H1 (cell line): ENCODE measurements around the gene RPL23. TPM values are rescaled to one million over a fixed set of nuclear protein-coding genes. Genes with fewer than 3 reads are reported as not detected.

ENCODE experiments used
- CTCF ChIA-PET: fragments of 300-600 bp; sonication (Branson Sonifier 250); formaldehyde crosslinking; loops from one replicate; lab custom pipeline; 2021; ENCODE audit not compliant: partially characterized antibody; lab: Charles Lee
- POLR2A ChIA-PET: fragments of 300-600 bp; sonication (Branson Sonifier 250); formaldehyde crosslinking; loops from one replicate; lab custom pipeline; 2021; ENCODE audit warnings: inconsistent platforms; ENCODE audit not compliant: partially characterized antibody; lab: Charles Lee
- DNase-seq, 2 experiments: peaks; one replicate each; pipeline versions ENCODE4 v3.0.0 to v3.0.0-alpha.2; 2010 to 2022; ENCODE audit warnings: low spot score in 2 of 2, low read depth in 1 of 2, mixed read lengths in 1 of 2
- FAIRE-seq: peaks from 2 replicates; lab custom pipeline; 2011; peaks lifted over from hg19 to GRCh38; lab: Jason Lieb, UNC
- H2AFZ ChIP-seq: 2 replicates; pipeline ENCODE4 v1.8.1; 2012; ENCODE audit warnings: low read length, inconsistent platforms
- H2AK5ac ChIP-seq: 2 replicates; pipeline ENCODE4 v1.6.1; 2013; ENCODE audit warnings: low read depth, low read length
- H2BK120ac ChIP-seq: replicated peaks from 2 replicates; pipeline ENCODE3; 2013; ENCODE audit warnings: low read depth, low read length, inconsistent platforms
- H2BK12ac ChIP-seq: 2 replicates; pipeline ENCODE4 v1.6.1; 2013; ENCODE audit warnings: low read depth, low read length
- H2BK15ac ChIP-seq: 2 replicates; pipeline ENCODE4 v1.6.1; 2013; ENCODE audit warnings: low read length
- H2BK20ac ChIP-seq: 2 replicates; pipeline ENCODE4 v1.6.1; 2013; ENCODE audit warnings: low read length
- H2BK5ac ChIP-seq: 2 replicates; pipeline ENCODE4 v1.6.1; 2013; ENCODE audit warnings: low read depth, low read length
- H3K14ac ChIP-seq: 2 replicates; pipeline ENCODE4 v1.6.1; 2013; ENCODE audit warnings: inconsistent platforms; ENCODE audit not compliant: insufficient read length
- H3K18ac ChIP-seq: 2 replicates; pipeline ENCODE4 v1.6.1; 2013; ENCODE audit warnings: low read length; ENCODE audit errors: extremely low read depth
- H3K23ac ChIP-seq: 2 replicates; pipeline ENCODE4 v1.6.1; 2013; ENCODE audit warnings: inconsistent platforms; ENCODE audit not compliant: insufficient read length
- H3K23me2 ChIP-seq: 2 replicates; pipeline ENCODE4 v1.6.1; 2013; ENCODE audit warnings: low read depth, low read length
- H3K27ac ChIP-seq: 2 replicates; pipeline ENCODE4 v1.6.1; 2011; ENCODE audit warnings: low read depth, low read length, inconsistent platforms
- H3K27me3 ChIP-seq, 4 experiments: replicated peaks in 1 of 4; 1 replicate in 1 of 4; 2 replicates in 3 of 4; pipeline versions ENCODE4 v1.6.1 to v1.8.1; 2011 to 2013; ENCODE audit warnings: low read length in 3 of 4, mild to moderate bottlenecking in 3 of 4, inconsistent platforms in 2 of 4, mixed read lengths in 2 of 4, moderate library complexity in 1 of 4; ENCODE audit not compliant: control insufficient read depth in 3 of 4, insufficient read depth in 3 of 4; ENCODE audit errors: extremely low read depth in 1 of 4
- H3K36me3 ChIP-seq, 4 experiments: 2 replicates each; pipeline versions ENCODE4 v1.6.1 to v1.8.1; 2011 to 2013; ENCODE audit warnings: mild to moderate bottlenecking in 4 of 4, low read length in 3 of 4, moderate library complexity in 2 of 4, control low read depth in 1 of 4, inconsistent platforms in 1 of 4; ENCODE audit not compliant: insufficient read depth in 4 of 4, control insufficient read depth in 2 of 4
- H3K4ac ChIP-seq: replicated peaks from 2 replicates; pipeline ENCODE3; 2013; ENCODE audit warnings: low read length, low read depth, mixed read lengths, inconsistent platforms; ENCODE audit not compliant: insufficient read length
- H3K4me1 ChIP-seq, 4 experiments: replicated peaks in 1 of 4; 1 replicate in 1 of 4; 2 replicates in 3 of 4; pipeline versions ENCODE4 v1.6.1 to v1.8.1; 2011 to 2013; ENCODE audit warnings: low read length in 3 of 4, inconsistent platforms in 2 of 4, mixed read lengths in 1 of 4; ENCODE audit not compliant: insufficient read depth in 4 of 4, control insufficient read depth in 3 of 4
- H3K4me2 ChIP-seq, 2 experiments: 2 replicates each; pipeline versions ENCODE4 v1.6.1 to v1.8.1; 2011 to 2013; ENCODE audit warnings: low read depth in 2 of 2, low read length in 2 of 2, control low read depth in 1 of 2, inconsistent platforms in 1 of 2, mild to moderate bottlenecking in 1 of 2; ENCODE audit not compliant: insufficient read depth in 1 of 2
- H3K4me3 ChIP-seq, 4 experiments: fragments of 200-600, 300-600 bp in 1 of 4; sonication (generic), shearing (Covaris generic), sonication (Bioruptor Twin) in 1 of 4; 2 replicates each; pipeline versions ENCODE4 v1.5.1 to v1.8.1; 2011 to 2016; ENCODE audit warnings: low read length in 4 of 4, low read depth in 3 of 4, control low read depth in 2 of 4, inconsistent platforms in 2 of 4, mild to moderate bottlenecking in 2 of 4, mixed read lengths in 1 of 4, moderate library complexity in 1 of 4; ENCODE audit not compliant: insufficient read depth in 2 of 4; ENCODE audit errors: extremely low read depth in 1 of 4
- H3K56ac ChIP-seq: replicated peaks from 2 replicates; pipeline ENCODE3; 2013; ENCODE audit warnings: low read depth, mild to moderate bottlenecking, mixed read lengths, low read length, inconsistent platforms; ENCODE audit not compliant: insufficient read length
- H3K79me1 ChIP-seq: 2 replicates; pipeline ENCODE4 v1.6.1; 2013; ENCODE audit warnings: low read depth, low read length, control low read depth
- H3K79me2 ChIP-seq, 2 experiments: 2 replicates each; pipeline versions ENCODE4 v1.6.1 to v1.8.1; 2012 to 2013; ENCODE audit warnings: low read length in 2 of 2, mild to moderate bottlenecking in 2 of 2, inconsistent platforms in 1 of 2; ENCODE audit not compliant: insufficient read depth in 2 of 2, control insufficient read depth in 1 of 2
- H3K9ac ChIP-seq, 4 experiments: replicated peaks in 1 of 4; 1 replicate in 1 of 4; 2 replicates in 3 of 4; pipeline versions ENCODE4 v1.6.1 to v1.8.1; 2011 to 2013; ENCODE audit warnings: low read depth in 3 of 4, low read length in 3 of 4, control low read depth in 2 of 4, mild to moderate bottlenecking in 2 of 4, moderate library complexity in 2 of 4, inconsistent platforms in 1 of 4; ENCODE audit errors: extremely low read depth in 1 of 4
- H3K9me3 ChIP-seq, 2 experiments: 2 replicates each; pipeline versions ENCODE4 v1.6.1 to v1.8.1; 2012 to 2013; ENCODE audit warnings: mild to moderate bottlenecking in 2 of 2, moderate library complexity in 2 of 2, control low read depth in 1 of 2, inconsistent platforms in 1 of 2, low read depth in 1 of 2, low read length in 1 of 2, mixed read lengths in 1 of 2; ENCODE audit not compliant: insufficient read depth in 2 of 2
- H4K20me1 ChIP-seq, 2 experiments: replicated peaks in 1 of 2; 2 replicates each; pipeline versions ENCODE3 to v1.8.1; 2011 to 2013; ENCODE audit warnings: inconsistent platforms in 2 of 2, low read length in 2 of 2, mild to moderate bottlenecking in 1 of 2; ENCODE audit not compliant: insufficient read depth in 2 of 2, control insufficient read depth in 1 of 2
- H4K5ac ChIP-seq: 2 replicates; pipeline ENCODE4 v1.6.1; 2013; ENCODE audit warnings: low read length, low read depth, mixed read lengths, inconsistent platforms; ENCODE audit not compliant: insufficient read length
- H4K8ac ChIP-seq: 2 replicates; pipeline ENCODE4 v1.8.0; 2013; ENCODE audit warnings: mild to moderate bottlenecking, moderate library complexity, low read length, inconsistent platforms; ENCODE audit not compliant: insufficient read depth; ENCODE audit errors: extremely low read depth
- H4K91ac ChIP-seq: replicated peaks from 2 replicates; pipeline ENCODE3; 2013; ENCODE audit warnings: low read length, mixed read lengths, inconsistent platforms; ENCODE audit not compliant: insufficient read length
- JUND ChIP-seq: IDR thresholded peaks from 2 replicates; pipeline ENCODE4 v1.6.1; 2011; ENCODE audit warnings: mild to moderate bottlenecking, improper control_type of control experiment, low read length
- RAD21 ChIP-seq, 2 experiments: IDR thresholded peaks in 1 of 2; conservative IDR thresholded peaks in 1 of 2; 2 replicates each; pipeline ENCODE4 v1.6.1; 2011; ENCODE audit warnings: low read depth in 2 of 2, low read length in 2 of 2, improper control_type of control experiment in 1 of 2, inconsistent platforms in 1 of 2, mild to moderate bottlenecking in 1 of 2, moderate library complexity in 1 of 2
- SIRT6 ChIP-seq: IDR thresholded peaks from one replicate; pipeline ENCODE4 v1.7.1; 2012; ENCODE audit warnings: low read length, inconsistent platforms
- TAF1 ChIP-seq: IDR thresholded peaks from 2 replicates; pipeline ENCODE4 v1.6.1; 2011; ENCODE audit warnings: mild to moderate bottlenecking, low read depth, low read length
- WGBS, 2 experiments: shearing (Covaris generic) in 1 of 2; methylation state at CpG; one replicate each; pipeline versions ENCODE4 v1.1.6 to v1.1.7; 2013 to 2015; ENCODE audit warnings: low lambda C conversion rate in 2 of 2, mixed read lengths in 2 of 2, inconsistent platforms in 1 of 2, low coverage in 1 of 2, missing lambda C conversion rate in 1 of 2; ENCODE audit not compliant: insufficient replicate concordance in 2 of 2, insufficient coverage in 1 of 2, insufficient read length in 1 of 2; ENCODE audit errors: extremely low coverage in 1 of 2, missing lambda C conversion rate in 1 of 2; 5-methylcytosine and 5-hydroxymethylcytosine counted together
- polyA plus RNA-seq, 7 experiments: library from polyadenylated mRNA; depleted of rRNA in 3 of 7; stranded (reverse) in 5 of 7; unstranded in 2 of 7; fragments of >200 nt in 5 of 7; fragments of 200-250 nt in 2 of 7; gene quantifications; 1 replicate in 5 of 7; 2 replicates in 1 of 7; 4 replicates in 1 of 7; pipeline versions ENCODE4 v1.2.1 to v1.2.3, GENCODE V29; 2011 to 2013; ENCODE audit warnings: missing spikeins in 2 of 7, mixed read lengths in 2 of 7
- total RNA-seq: library from RNA; stranded (reverse); fragmentation: NEBNext Ultra II Directional; extraction: Animal tissue kit (Norgen Biotek cat#: 25700); gene quantifications from 2 replicates; pipeline ENCODE4 v1.2.1, GENCODE V29; 2021

Gene RPL23
- total and polyA plus RNA-seq, 2 of the 8 experiments (the other 6 are each of a cell fraction or from before 2014, with no cell fraction given) = 2,148 to 2,502 TPM

DNA sequence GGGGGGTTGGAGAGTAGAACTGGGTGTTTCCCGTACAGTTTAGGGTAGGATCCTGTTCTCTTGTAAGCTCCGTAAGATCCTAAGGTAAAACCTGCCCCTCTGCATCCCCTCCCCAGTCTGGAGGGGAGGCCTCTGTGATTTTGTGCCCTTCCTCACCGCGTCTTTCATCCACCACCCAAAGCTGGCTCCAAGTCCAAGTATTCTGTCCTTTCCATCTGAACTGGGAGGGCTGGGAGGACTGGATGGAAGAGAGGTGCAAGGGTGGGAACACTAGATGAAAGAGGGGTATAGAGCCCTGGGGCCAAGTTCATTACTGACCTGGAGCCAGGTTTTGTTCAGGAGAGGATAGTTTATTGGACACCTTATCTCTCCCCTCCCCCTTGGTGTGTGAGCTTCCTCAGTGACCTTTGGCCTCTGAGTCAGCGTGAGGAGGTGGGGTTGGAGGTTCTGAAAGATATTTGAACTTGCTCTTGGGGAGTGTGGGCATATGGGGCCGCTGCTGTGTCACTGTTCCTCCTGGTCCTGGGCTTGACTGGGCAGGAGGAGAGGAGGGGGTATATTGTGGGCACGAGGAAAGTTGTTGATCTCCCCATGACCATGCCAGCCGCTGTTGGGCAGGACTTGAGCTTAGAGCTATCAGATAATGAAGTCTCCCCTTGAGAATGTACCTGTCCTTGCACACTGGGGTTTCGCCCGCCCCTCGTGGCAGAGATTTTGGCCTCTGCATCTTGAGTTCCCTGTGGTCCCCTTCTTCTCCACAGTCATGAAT, 17.9 kb upstream of the RPL23 start:
- Histone ChIP-seq H2BK15ac (0 out of 2 replicates have a peak overlapping the region, but pooled peaks have one; percentile 40), H3K4ac (peak overlapping the region; percentile 82), H3K9ac (peak overlapping the region in 3 of 4 experiments; percentile 20 to 82 (median 57); a peak in 5 of 7 replicates), H2BK20ac (peak overlapping the region; percentile 98; the same call in 1 of the 2 replicates), H2AK5ac (0 out of 2 replicates have a peak overlapping the region, but pooled peaks have one; percentile 29), H2AFZ (no peak overlapping the region), H3K14ac (no peak overlapping the region), H3K79me1 (peaks cover 22% of the 10 kb centered on the region), H3K4me3 (peak overlapping the region; percentile 88 to 100 (median 98)), H4K5ac (peak overlapping the region; percentile 49), H3K4me2 (peak overlapping the region; percentile 79 to 95), H4K20me1 (peaks cover 0 to 9% of the 10 kb centered on the region in 2 experiments), H3K27me3 (no peaks in the 10 kb centered on the region), H3K79me2 (peaks cover 32 to 57% of the 10 kb centered on the region in 2 experiments), H3K23me2 (peaks cover 17% of the 10 kb centered on the region), H3K36me3 (peaks cover 0 to 2% (median 0%) of the 10 kb centered on the region in 4 experiments; a peak in 1 of 8 replicates), H4K8ac (no peak overlapping the region), H3K18ac (peak overlapping the region; percentile 84), H3K23ac (no peak overlapping the region)
- no peak for DNase-seq
- WGBS, 2 experiments = 37% methylated on average over 11 of the region's 11 CpGs; no CpG with 5 or more reads in 1 of the 2 experiments
- POLR2A ChIA-PET = interaction anchor here (0.7 to 24.3 kb wide), 10 partner anchors 11 to 283 kb away, joined by 3 to 468 read pairs (median 8); partner anchors contain the start of genes LASP1NB and RPL23
- CTCF ChIA-PET = interaction anchor here (0.5 to 3.2 kb wide), 12 partner anchors 9 to 110 kb away, joined by 3 to 16 read pairs (median 4); no protein-coding TSS in a partner anchor
- TF ChIP-seq RAD21 (IDR thresholded peaks at IDR 0.05 in 1 of 2, conservative IDR thresholded peaks at IDR 0.05 in 1 of 2; ENCODE audit: low read depth in 2 of 2, low read length in 2 of 2) = peak in 1 of 2 experiments; percentile 6; a peak in 1 of 4 replicates
- peak; percentile 8; the same call in 1 of the 2 replicates for TF ChIP-seq TAF1
- no peak for TF ChIP-seq SIRT6
- 0 out of 2 replicates have a peak, but pooled peaks have one; percentile 48 for TF ChIP-seq JUND
- TF ChIP-seq, all 59 proteins: peak for 3
- Histone ChIP-seq H3K56ac (peak overlapping the region; percentile 13), H3K4me1 (peaks cover 2 to 38% (median 22%) of the 10 kb centered on the region in 4 experiments), H4K91ac (peak overlapping the region; percentile 6), H2BK5ac (peak overlapping the region; percentile 87), H3K27ac (no peak overlapping the region), H2BK12ac (peak overlapping the region; percentile 68; the same call in 1 of the 2 replicates), H3K9me3 (no peaks in the 10 kb centered on the region), H2BK120ac (peak overlapping the region; percentile 15)
- no peak for FAIRE-seq
